Prostate gland (tissue), 2 donors: ENCODE measurements around the gene SMARCD1. TPM values are rescaled to one million over a fixed set of nuclear protein-coding genes. Genes with fewer than 3 reads are reported as not detected.
A peak's percentile ranks its signal among the peaks of the same experiment; 100 is the strongest.

Experiments used
- DNase-seq: peaks from one replicate; pipeline ENCODE4 v3.0.0-alpha.2; 2019; ENCODE audit warnings: low spot score
- H3K27ac ChIP-seq, 2 donors: fragments of 200-600 bp; sonication (generic); 2 replicates each; pipeline ENCODE4 v1.5.1; 2017 to 2019
- H3K27me3 ChIP-seq: fragments of 200-600 bp; sonication (generic); replicated peaks from 2 replicates; pipeline ENCODE4 v1.5.1; 2019; ENCODE audit not compliant: insufficient read depth
- H3K36me3 ChIP-seq, 2 donors: fragments of 200-600 bp; sonication (generic); 1 replicate in 1 of 2; 2 replicates in 1 of 2; pipeline versions ENCODE4 v1.5.1 to v1.8.1; 2017 to 2019
- H3K4me1 ChIP-seq: fragments of 200-600 bp; sonication (generic); replicated peaks from 2 replicates; pipeline ENCODE4 v1.5.1; 2019
- H3K4me3 ChIP-seq, 2 donors: fragments of 200-600 bp; sonication (generic); 2 replicates each; pipeline ENCODE4 v1.5.1; 2017 to 2019
- H3K9me3 ChIP-seq: fragments of 200-600 bp; sonication (generic); 2 replicates; pipeline ENCODE4 v1.5.1; 2017
- CTCF ChIP-seq, 4 experiments: fragments of 200-600 bp in 2 of 4; fragments of 450-650 bp in 2 of 4; sonication (generic) in 2 of 4; IDR thresholded peaks; 1 replicate in 3 of 4; 2 replicates in 1 of 4; pipeline ENCODE4 v1.5.1; 2016 to 2019; ENCODE audit warnings: antibody characterized with exemption in 4 of 4, mild to moderate bottlenecking in 2 of 4, moderate library complexity in 2 of 4
- POLR2A ChIP-seq: fragments of 450-650 bp; IDR thresholded peaks from one replicate; pipeline ENCODE4 v1.6.1; 2016; ENCODE audit warnings: antibody characterized with exemption, mild to moderate bottlenecking
- POLR2AphosphoS5 ChIP-seq: sonication (generic); formaldehyde crosslinking; IDR thresholded peaks from one replicate; pipeline ENCODE4 v1.6.1; 2017; ENCODE audit warnings: antibody characterized with exemption
- WGBS: methylation state at CpG from one replicate; pipeline ENCODE4 v1.1.5; 2018; 5-methylcytosine and 5-hydroxymethylcytosine counted together
- intact Hi-C: fragments of 100-400 bp; cut with DNase I; formaldehyde crosslinking; loops from one replicate; pipeline ENCODE4 v1.14.2; 2022
- total RNA-seq, 2 donors: library from RNA; depleted of rRNA; stranded (reverse); fragments of >200 nt; gene quantifications; one replicate each; pipeline ENCODE4 v1.1.0, GENCODE V29; 2016

The SMARCD1 gene
- total RNA-seq, result 10 to 100 TPM; 72.9 to 90.1 TPM

- WGBS, result under 1% methylated on average over 59 of the region's 69 CpGs
- H3K27ac ChIP-seq, result peak within 1 kb of the TSS; percentile 95 to 97
- H3K4me3 ChIP-seq, result peak within 1 kb of the TSS; percentile 91 to 99
- no peaks in the 10 kb centered on the region for H3K27me3 ChIP-seq
- H3K4me1 ChIP-seq, result no peaks in the 10 kb centered on the region
- peak; percentile 90 for DNase-seq
- no peaks in the 10 kb centered on the region for H3K9me3 ChIP-seq
- intact Hi-C loops, result loop anchor here (5.0 kb wide), 1 partner anchor 82 kb away; the partner anchor contains the start of gene CERS5
- TF ChIP-seq CTCF (IDR thresholded peaks at IDR 0.05) (peak in 3 of 4 experiments; percentile 45 to 57 (median 53)), POLR2A (no peak), POLR2AphosphoS5 (peak; percentile 61)
- H3K36me3 ChIP-seq, result peaks cover 0 to under 1% of the 10 kb centered on the region in 2 donors
Observed at GRCh38 chr12:50084775-50085614, at the start of gene SMARCD1. Gene SMARCD1 (plus strand): TSS chr12:50085342. CDS start chr12:50085370, 28 bp downstream.

DNA sequence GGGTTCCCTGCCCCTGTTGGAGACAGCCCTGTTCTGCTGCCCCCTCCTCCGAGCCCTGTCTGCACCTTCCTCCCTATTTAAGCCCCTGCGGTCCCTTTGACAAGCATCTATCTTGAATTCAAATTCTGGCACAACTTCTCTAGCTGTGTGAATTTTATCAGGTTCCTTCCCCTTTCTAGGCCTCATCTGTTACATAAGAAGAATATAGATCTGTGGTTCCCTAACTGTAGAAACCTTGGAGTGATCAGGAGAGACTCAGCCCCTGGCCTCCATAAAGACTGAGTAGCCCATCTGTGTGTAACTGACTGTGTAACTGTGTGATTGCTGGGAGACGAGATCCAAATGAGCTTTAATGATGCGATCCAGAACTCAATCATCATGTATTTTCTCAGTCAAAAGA, 46.8 kb upstream of the SMARCD1 start:
- WGBS, result 94% methylated on average over 4 of the region's 4 CpGs
- Histone ChIP-seq H3K27me3 (no peaks in the 10 kb centered on the region), H3K4me3 (no peak overlapping the region), H3K4me1 (no peaks in the 10 kb centered on the region), H3K9me3 (no peaks in the 10 kb centered on the region), H3K27ac (no peak overlapping the region), H3K36me3 (no peaks in the 10 kb centered on the region)
- no peak for DNase-seq
- intact Hi-C loops, result no loop called here
- TF ChIP-seq CTCF (IDR thresholded peaks at IDR 0.05) (no peak), POLR2A (no peak), POLR2AphosphoS5 (no peak)

DNA sequence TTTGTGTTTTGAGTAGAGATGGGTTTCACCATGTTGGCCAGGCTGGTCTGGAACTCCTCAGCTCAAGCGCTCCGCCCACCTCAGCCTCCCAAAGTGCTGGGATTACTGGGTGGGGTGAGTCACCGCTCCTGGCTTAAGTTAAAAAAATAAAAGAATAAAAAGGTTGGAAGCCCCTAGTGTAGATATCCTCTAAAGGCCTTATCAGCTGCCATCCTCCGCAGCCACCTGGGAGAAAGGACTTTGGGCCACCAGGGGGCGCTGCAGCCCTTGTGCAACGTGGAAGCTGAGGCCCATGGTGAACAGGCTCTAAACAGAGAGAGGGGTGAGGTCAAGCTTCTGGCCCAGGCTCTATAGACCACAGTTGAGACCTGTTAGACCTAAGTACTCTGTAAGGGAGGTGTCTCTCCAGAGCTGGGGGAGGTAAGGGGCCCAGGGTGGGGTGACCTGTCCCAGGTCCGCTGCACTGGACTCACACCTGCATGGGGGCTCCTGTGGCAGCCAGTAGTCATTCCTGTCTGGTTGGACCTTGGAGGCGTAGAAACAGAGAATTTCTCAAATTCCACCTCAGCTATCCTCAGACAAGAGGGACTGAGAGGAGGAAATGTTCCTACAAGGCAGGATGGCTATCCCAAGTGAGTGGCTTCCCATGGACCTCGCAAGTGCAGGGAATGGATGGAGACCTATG, 45.8 kb upstream of the SMARCD1 start:
- no peak for TF ChIP-seq POLR2A
- peak; percentile 45 to 88 (median 80) for TF ChIP-seq CTCF (IDR thresholded peaks at IDR 0.05)
- TF ChIP-seq POLR2AphosphoS5, result peak; percentile 10
- no peaks in the 10 kb centered on the region for H3K27me3 ChIP-seq
- no peaks in the 10 kb centered on the region for H3K9me3 ChIP-seq
- no peak overlapping the region for H3K4me3 ChIP-seq
- 48% methylated on average over 9 of the region's 9 CpGs for WGBS
- DNase-seq, result peak; percentile 79
- H3K27ac ChIP-seq, result no peak overlapping the region
- intact Hi-C loops, result no loop called here
- H3K36me3 ChIP-seq, result no peaks in the 10 kb centered on the region
- no peaks in the 10 kb centered on the region for H3K4me1 ChIP-seq

- no peaks in the 10 kb centered on the region for H3K9me3 ChIP-seq
- no peak overlapping the region for H3K4me3 ChIP-seq
- no peak for TF ChIP-seq POLR2A
- no peak for TF ChIP-seq POLR2AphosphoS5
- TF ChIP-seq CTCF (IDR thresholded peaks at IDR 0.05), result no peak
- H3K27ac ChIP-seq, result no peak overlapping the region
- no peak for DNase-seq
- WGBS, result 71% methylated on average over 4 of the region's 4 CpGs
- no peaks in the 10 kb centered on the region for H3K27me3 ChIP-seq
- H3K4me1 ChIP-seq, result no peaks in the 10 kb centered on the region
- no peaks in the 10 kb centered on the region for H3K36me3 ChIP-seq
- intact Hi-C loops, result no loop called here
Observed at GRCh38 chr12:50040657-50041056, 44.5 kb upstream of the SMARCD1 start.
